Sigmoid colon (tissue), 4 donors: ENCODE data around the gene MXRA8.

ENCODE experiments used
- CTCF ChIP-seq, 4 experiments: fragments of 450-650 bp in 3 of 4; fragments of 200-600 bp in 1 of 4; IDR thresholded peaks; one replicate each; pipeline ENCODE4 v1.5.1; 2016 to 2019; ENCODE audit warnings: antibody characterized with exemption in 4 of 4, mild to moderate bottlenecking in 3 of 4, moderate library complexity in 2 of 4
- POLR2A ChIP-seq, 2 donors: fragments of 450-650 bp; IDR thresholded peaks; one replicate each; pipeline ENCODE4 v1.6.1; 2016; ENCODE audit warnings: antibody characterized with exemption in 2 of 2, mild to moderate bottlenecking in 2 of 2, moderate library complexity in 2 of 2
- POLR2AphosphoS5 ChIP-seq, 4 donors: sonication (generic); formaldehyde crosslinking; IDR thresholded peaks; one replicate each; pipeline ENCODE4 v1.6.1; 2017; ENCODE audit warnings: antibody characterized with exemption in 4 of 4

GRCh38 chr1:1315435-1315954, 42.9 kb downstream of the MXRA8 start:
- TF ChIP-seq CTCF (IDR thresholded peaks at IDR 0.05) (no peak), POLR2AphosphoS5 (IDR thresholded peaks at IDR 0.05) (no peak), POLR2A (IDR thresholded peaks at IDR 0.05) (no peak)
